KOPT-K1 (cell line): ENCODE data around the gene NAIF1.
A peak's percentile ranks its signal among the peaks of the same experiment; 100 is the strongest.

Experiments used
- H3K27ac ChIP-seq: fragments of 200-600 bp; sonication (generic); 2 replicates; pipeline ENCODE4 v1.5.1; 2016; ENCODE audit warnings: antibody characterized with exemption, mild to moderate bottlenecking, low read depth, low read length; ENCODE audit not compliant: poor library complexity, severe bottlenecking
- H3K36me3 ChIP-seq: fragments of 200-600 bp; sonication (generic); 2 replicates; pipeline ENCODE4 v1.5.1; 2017; ENCODE audit warnings: antibody characterized with exemption, mild to moderate bottlenecking, low read length, moderate library complexity; ENCODE audit not compliant: insufficient read depth
- H3K9me3 ChIP-seq: fragments of 200-600 bp; sonication (generic); 2 replicates; pipeline ENCODE4 v1.5.1; 2017; ENCODE audit warnings: antibody characterized with exemption, low read length, mild to moderate bottlenecking; ENCODE audit not compliant: insufficient read depth, poor library complexity, severe bottlenecking

The NAIF1 gene

DNA sequence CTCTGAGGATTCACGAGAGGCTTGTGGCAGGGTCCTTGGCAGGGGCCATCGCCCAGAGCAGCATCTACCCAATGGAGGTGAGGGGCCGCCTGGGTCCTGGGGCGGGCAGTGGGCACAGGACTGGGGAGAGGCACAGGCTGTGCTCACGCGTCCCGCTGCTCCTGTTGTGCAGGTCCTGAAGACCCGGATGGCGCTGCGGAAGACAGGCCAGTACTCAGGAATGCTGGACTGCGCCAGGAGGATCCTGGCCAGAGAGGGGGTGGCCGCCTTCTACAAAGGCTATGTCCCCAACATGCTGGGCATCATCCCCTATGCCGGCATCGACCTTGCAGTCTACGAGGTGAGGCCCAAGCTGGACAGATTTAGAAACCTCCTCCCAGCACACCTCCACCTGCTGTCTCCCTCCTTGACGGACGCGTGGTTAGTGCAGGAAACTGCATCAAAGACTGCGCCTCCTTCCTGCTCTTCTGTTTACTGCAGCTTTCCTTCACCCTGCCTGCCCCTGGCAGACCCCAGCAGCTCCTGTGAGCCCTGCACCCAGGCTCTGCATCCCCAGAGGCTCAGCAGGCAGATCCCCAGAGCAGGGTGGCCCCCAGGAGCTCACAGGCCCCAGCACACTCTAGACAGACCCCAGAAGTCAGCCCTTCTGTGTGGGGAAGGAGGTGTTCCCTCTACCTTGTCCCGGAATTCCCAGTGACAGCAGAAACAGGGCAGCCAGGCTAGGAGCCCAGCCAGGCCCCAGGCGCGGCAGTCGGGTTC is 39.2 kb upstream of the NAIF1 start:
- H3K27ac ChIP-seq, result peak overlapping the region; percentile 79
- no peaks in the 10 kb centered on the region for H3K9me3 ChIP-seq
- H3K36me3 ChIP-seq, result peaks cover 83% of the 10 kb centered on the region

GRCh38 chr9:128105538-128106175 is 38.5 kb upstream of the NAIF1 start:
- H3K27ac ChIP-seq, result peak overlapping the region; percentile 79
- no peaks in the 10 kb centered on the region for H3K9me3 ChIP-seq
- peaks cover 83% of the 10 kb centered on the region for H3K36me3 ChIP-seq

DNA sequence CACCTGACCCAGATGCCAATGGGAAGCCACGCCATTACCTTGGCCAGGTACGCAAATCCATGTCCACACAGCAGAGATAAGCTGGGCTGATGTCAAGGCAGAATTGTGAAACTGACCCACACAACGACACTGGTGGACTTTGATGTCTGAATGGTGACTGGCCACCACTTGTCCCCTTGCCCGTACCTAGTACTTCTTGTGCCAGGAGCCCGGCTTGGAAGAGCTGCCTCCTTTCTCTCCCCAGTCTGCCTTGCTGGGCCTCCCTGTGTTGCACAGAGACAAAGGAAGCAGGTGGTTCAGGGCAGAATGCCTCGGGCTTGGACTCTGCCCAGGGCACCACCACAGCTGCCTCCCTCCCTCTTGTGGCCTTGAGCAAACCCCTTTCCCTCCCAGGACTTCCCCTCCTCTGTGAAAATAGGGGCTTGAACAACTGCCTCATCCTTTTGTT is 37.1 kb upstream of the NAIF1 start:
- Histone ChIP-seq H3K9me3 (no peaks in the 10 kb centered on the region), H3K36me3 (peaks cover 86% of the 10 kb centered on the region), H3K27ac (peak overlapping the region; percentile 99)

GRCh38 chr9:128103589-128103962 is 36.5 kb upstream of the NAIF1 start:
- no peaks in the 10 kb centered on the region for H3K9me3 ChIP-seq
- peaks cover 80% of the 10 kb centered on the region for H3K36me3 ChIP-seq
- peak overlapping the region; percentile 99 for H3K27ac ChIP-seq

DNA sequence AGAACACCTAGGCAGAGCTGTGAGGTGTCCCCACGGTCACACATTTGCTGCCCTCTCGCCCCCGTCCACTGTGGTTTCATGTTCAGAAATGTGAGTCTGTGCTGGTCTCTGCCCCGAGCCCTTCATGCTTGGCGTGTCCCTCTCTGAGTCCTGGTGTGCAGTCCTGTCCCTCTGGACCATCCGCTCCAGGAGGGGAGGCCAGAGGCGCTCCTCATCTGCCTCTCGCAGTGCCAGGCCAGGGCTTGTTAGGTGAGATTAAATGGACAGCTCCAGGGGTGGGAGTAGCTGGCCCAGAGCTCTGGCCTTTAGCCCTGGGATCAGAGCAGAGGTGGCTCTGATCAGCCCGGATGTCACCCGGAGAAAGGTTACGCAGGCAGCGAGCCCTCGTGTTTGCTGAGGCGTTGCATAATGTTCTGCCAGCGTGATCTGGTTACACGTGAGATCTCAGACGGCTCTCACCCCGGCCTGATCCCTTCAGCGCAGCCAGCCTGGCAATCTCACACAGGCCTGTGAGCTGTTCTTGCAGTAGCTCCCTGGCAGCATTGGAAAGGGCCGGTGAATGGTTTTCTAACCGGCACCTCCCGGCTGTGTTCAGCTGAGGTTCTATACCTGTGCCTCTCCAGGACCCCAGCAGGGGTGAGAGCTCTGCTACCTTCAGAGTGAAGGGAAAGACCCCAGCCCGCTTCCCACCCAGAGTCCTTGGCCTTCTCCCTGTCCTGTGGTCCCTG is 35.9 kb upstream of the NAIF1 start:
- Histone ChIP-seq H3K9me3 (no peaks in the 10 kb centered on the region), H3K27ac (peak overlapping the region; percentile 99), H3K36me3 (peaks cover 75% of the 10 kb centered on the region)

DNA sequence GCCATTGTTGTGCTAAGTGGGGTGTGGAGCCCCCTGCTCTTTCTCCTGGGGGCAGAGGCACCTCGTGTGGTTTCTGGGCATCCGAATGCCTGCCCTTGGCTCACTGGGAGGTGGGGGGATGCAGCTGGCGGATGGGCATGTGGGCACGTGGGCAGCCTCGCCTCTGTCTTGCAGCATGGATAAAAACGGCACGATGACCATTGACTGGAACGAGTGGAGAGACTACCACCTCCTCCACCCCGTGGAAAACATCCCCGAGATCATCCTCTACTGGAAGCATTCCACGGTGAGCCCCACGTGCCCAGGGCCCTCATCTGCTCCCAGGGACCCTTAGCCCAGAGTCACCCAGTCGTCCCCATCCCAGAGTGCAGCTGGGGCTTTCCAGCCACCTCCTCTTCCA is 35.1 kb upstream of the NAIF1 start:
- Histone ChIP-seq H3K27ac (peak overlapping the region; percentile 99), H3K9me3 (no peaks in the 10 kb centered on the region), H3K36me3 (peaks cover 71% of the 10 kb centered on the region)

DNA sequence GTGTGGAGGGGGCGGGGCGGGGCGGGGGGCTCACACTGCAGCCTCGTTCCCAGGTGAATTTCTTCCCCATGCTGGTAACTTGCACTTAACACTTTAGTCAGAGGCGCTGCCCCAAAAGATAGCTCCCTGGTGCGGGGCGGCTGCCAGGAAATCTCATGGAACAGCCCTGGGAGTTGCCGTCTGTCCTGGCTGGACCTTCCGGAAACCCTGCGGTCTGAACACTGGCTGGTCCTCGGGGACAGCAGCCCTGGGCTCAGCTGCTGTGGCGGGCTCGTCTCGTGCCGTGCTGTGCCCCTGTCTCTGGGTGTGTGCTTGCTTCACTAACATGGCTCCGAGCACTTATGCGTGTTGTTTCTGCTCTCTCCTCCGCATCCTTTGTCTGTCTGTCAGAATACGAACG is 34.6 kb upstream of the NAIF1 start:
- Histone ChIP-seq H3K27ac (peak overlapping the region; percentile 99), H3K36me3 (peaks cover 71% of the 10 kb centered on the region), H3K9me3 (no peaks in the 10 kb centered on the region)

GRCh38 chr9:128101231-128101661 is 34.1 kb upstream of the NAIF1 start:
- Histone ChIP-seq H3K9me3 (no peaks in the 10 kb centered on the region), H3K27ac (peak overlapping the region; percentile 99), H3K36me3 (peaks cover 71% of the 10 kb centered on the region)

GRCh38 chr9:128100581-128100980 is 33.5 kb upstream of the NAIF1 start:
- H3K36me3 ChIP-seq, result peaks cover 65% of the 10 kb centered on the region
- H3K27ac ChIP-seq, result peak overlapping the region; percentile 99
- no peaks in the 10 kb centered on the region for H3K9me3 ChIP-seq

GRCh38 chr9:128099932-128100491 is 32.9 kb upstream of the NAIF1 start:
- peak overlapping the region; percentile 99 for H3K27ac ChIP-seq
- H3K9me3 ChIP-seq, result no peaks in the 10 kb centered on the region
- H3K36me3 ChIP-seq, result peaks cover 64% of the 10 kb centered on the region

- Histone ChIP-seq H3K9me3 (no peaks in the 10 kb centered on the region), H3K36me3 (peaks cover 70% of the 10 kb centered on the region), H3K27ac (peak overlapping the region; percentile 99)
These were observed 32.3 kb upstream of the NAIF1 start for GRCh38 chr9:128099231-128099931.

GRCh38 chr9:128098297-128099230 is 31.4 kb upstream of the NAIF1 start:
- Histone ChIP-seq H3K36me3 (peaks cover 68% of the 10 kb centered on the region), H3K9me3 (no peaks in the 10 kb centered on the region), H3K27ac (peak overlapping the region; percentile 99)

GRCh38 chr9:128097543-128098296 is 30.6 kb upstream of the NAIF1 start:
- H3K36me3 ChIP-seq, result peaks cover 63% of the 10 kb centered on the region
- peak overlapping the region; percentile 99 for H3K27ac ChIP-seq
- no peaks in the 10 kb centered on the region for H3K9me3 ChIP-seq
